ENCODE measurements around the gene RNF144B. TPM values are rescaled to one million over a fixed set of nuclear protein-coding genes. Genes with fewer than 3 reads are reported as not detected.
"Not testable (repeated sequence)": the region's sequence is repeated elsewhere in the genome, so short reads cannot be mapped to it uniquely, and the experiment has no call there.

RNF144B gene
- total RNA-seq, 3 donors from 2014 or later, result 24.3 to 37.0 (median 24.8) TPM

DNA sequence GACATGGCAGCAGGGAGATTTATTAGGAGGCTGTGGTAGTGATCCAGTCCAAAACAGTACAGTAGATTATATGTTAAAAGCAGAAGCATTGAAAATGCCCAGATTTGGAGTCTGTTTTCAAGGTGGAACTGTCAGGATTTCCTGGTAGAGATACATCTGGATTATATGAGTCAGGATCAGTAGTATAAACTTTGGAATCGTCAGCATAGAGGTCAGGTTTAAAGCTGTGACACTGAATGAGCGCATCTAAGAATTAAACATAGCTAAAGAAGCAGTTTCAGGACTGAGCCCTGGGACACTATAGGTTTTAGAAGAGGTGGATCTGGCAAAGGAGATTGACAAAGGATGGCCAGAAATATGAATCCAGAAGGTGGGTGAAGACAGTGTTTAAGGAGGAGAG, 60.4 kb downstream of the RNF144B start:
- Histone ChIP-seq H3K27ac (no peak overlapping the region), H3K4me1 (no peaks in the 10 kb centered on the region), H3K27me3 (no peaks in the 10 kb centered on the region), H3K36me3 (no peaks in the 10 kb centered on the region), H3K4me3 (no peak overlapping the region), H3K9me3 (no peaks in the 10 kb centered on the region)
- intact Hi-C loops (cut with DNase I; ENCODE audit: low total_unique reads), result no loop called here
- TF ChIP-seq POLR2AphosphoS5 (IDR thresholded peaks at IDR 0.05) (no peak), CTCF (IDR thresholded peaks at IDR 0.05) (no peak), POLR2A (IDR thresholded peaks at IDR 0.05) (no peak)
- DNase-seq (ENCODE audit: low spot score in 2 of 2), result no peak

DNA sequence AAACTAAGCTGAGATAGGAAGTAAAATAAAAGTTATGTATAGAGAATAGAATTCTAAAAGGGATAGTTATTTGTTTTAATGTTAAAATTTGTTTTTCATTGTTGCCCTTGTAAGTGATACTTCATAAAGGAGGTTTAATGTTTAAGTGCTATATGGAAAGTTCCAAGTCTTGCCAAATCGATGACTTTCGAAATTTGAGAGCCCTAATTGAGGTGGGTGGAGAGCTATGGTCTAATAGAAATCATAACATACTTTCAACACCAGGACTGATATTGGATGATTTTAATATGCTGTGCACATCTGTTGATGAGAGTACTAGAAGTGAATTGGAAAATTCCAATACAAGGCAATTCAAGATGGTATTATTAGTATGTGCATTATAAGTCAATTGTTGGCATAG, 64.6 kb downstream of the RNF144B start:
- H3K4me3 ChIP-seq, result no peak overlapping the region
- no peak for DNase-seq (ENCODE audit: low spot score in 2 of 2)
- H3K36me3 ChIP-seq, result no peaks in the 10 kb centered on the region
- intact Hi-C loops (cut with DNase I; ENCODE audit: low total_unique reads), result no loop called here
- no peaks in the 10 kb centered on the region for H3K9me3 ChIP-seq
- no peaks in the 10 kb centered on the region for H3K4me1 ChIP-seq
- TF ChIP-seq POLR2AphosphoS5 (IDR thresholded peaks at IDR 0.05) (no peak), CTCF (IDR thresholded peaks at IDR 0.05) (no peak), POLR2A (IDR thresholded peaks at IDR 0.05) (no peak)
- no peaks in the 10 kb centered on the region for H3K27me3 ChIP-seq
- H3K27ac ChIP-seq, result no peak overlapping the region

DNA sequence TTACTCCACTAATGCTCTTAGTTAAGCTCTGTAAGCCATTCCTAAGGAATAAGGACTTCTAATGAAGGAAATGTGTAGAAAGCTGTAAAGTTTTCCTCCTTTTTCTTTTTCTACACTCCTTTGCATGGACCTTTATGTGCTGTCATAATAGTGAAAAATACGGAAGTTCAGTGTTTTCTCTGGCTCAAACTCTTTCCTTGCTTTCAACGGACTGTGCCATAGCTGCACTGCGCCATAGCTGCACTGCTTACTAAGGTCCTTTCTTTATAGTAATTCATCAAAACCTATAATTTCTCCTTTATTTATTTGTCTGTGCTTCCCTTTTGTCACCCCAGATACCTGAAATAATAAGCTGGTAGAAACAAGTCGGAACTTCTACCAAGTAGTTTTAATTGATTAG, 67.3 kb downstream of the RNF144B start:
- H3K27ac ChIP-seq, result no peak overlapping the region
- no peaks in the 10 kb centered on the region for H3K9me3 ChIP-seq
- no peaks in the 10 kb centered on the region for H3K36me3 ChIP-seq
- H3K4me3 ChIP-seq, result no peak overlapping the region
- intact Hi-C loops (cut with DNase I; ENCODE audit: low total_unique reads), result no loop called here
- H3K4me1 ChIP-seq, result no peaks in the 10 kb centered on the region
- no peak for TF ChIP-seq POLR2AphosphoS5 (IDR thresholded peaks at IDR 0.05)
- TF ChIP-seq POLR2A (IDR thresholded peaks at IDR 0.05), result no peak
- no peak for TF ChIP-seq CTCF (IDR thresholded peaks at IDR 0.05)
- no peaks in the 10 kb centered on the region for H3K27me3 ChIP-seq
- no peak for DNase-seq (ENCODE audit: low spot score in 2 of 2)

- DNase-seq (ENCODE audit: low spot score in 2 of 2), result peak in 1 of 2 donors; percentile 83
- no peaks in the 10 kb centered on the region for H3K27me3 ChIP-seq
- H3K4me3 ChIP-seq, result peak overlapping the region in 2 of 3 donors; percentile 23 to 33
- H3K27ac ChIP-seq, result peak overlapping the region; percentile 76 to 78
- no peaks in the 10 kb centered on the region for H3K9me3 ChIP-seq
- H3K4me1 ChIP-seq, result no peaks in the 10 kb centered on the region
- intact Hi-C loops (cut with DNase I; ENCODE audit: low total_unique reads), result no loop called here
- no peaks in the 10 kb centered on the region for H3K36me3 ChIP-seq
- TF ChIP-seq CTCF (IDR thresholded peaks at IDR 0.05) (no peak), POLR2AphosphoS5 (IDR thresholded peaks at IDR 0.05) (peak in 2 of 3 donors; percentile 15 to 66), POLR2A (IDR thresholded peaks at IDR 0.05) (no peak)
Measured at GRCh38 chr6:18457065-18457737, 70.1 kb downstream of the RNF144B start.

DNA sequence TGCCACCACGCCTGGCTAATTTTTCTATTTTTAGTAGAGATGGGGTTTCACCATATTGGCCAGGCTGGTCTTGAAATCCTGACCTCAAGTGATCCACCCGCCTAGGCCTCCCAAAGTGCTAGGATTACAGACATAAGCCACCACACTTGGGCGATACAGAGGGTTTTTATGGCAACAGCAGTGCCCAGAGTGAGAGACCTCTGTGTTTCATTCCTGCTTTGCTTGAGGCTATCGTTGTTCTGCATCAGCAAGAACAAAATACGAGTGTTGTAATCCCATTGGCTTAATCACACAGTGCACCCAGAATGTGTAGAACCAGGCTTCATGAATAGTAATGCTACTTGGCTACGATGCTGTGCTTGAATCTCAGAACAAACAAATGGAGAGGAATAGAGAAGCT, 70.9 kb downstream of the RNF144B start:
- H3K36me3 ChIP-seq; H3K4me1 ChIP-seq; H3K27me3 ChIP-seq; intact Hi-C loops (cut with DNase I; ENCODE audit: low total_unique reads); H3K9me3 ChIP-seq; H3K4me3 ChIP-seq: not testable (repeated sequence)
- DNase-seq (ENCODE audit: low spot score in 2 of 2), result peak in 1 of 2 donors; percentile 62
- H3K27ac ChIP-seq, result peak overlapping the region; percentile 76 to 78
- TF ChIP-seq POLR2AphosphoS5 (IDR thresholded peaks at IDR 0.05), result peak in 1 of 3 donors; percentile 46
